HepG2 (cell line): ENCODE measurements around the gene FAM111B. TPM values are rescaled to one million over a fixed set of nuclear protein-coding genes. Genes with fewer than 3 reads are reported as not detected.

Experiments used
- CSRNP2 ChIP-seq: sonication (generic); formaldehyde crosslinking; conservative IDR thresholded peaks from 2 replicates; pipeline ENCODE4 v1.8.0; 2022; ENCODE audit warnings: low read depth, missing genetic modification reagents
- DDIT3 ChIP-seq: sonication (generic); formaldehyde crosslinking; IDR thresholded peaks from 2 replicates; pipeline ENCODE4 v1.4.0; 2020; ENCODE audit warnings: mild to moderate bottlenecking, missing genetic modification reagents
- HOXA3 ChIP-seq: sonication (generic); formaldehyde crosslinking; IDR thresholded peaks from 2 replicates; pipeline ENCODE4 v1.5.0; 2020; ENCODE audit warnings: missing genetic modification reagents
- MBD4 ChIP-seq: IDR thresholded peaks from 2 replicates; pipeline ENCODE4 v1.6.1; 2012; ENCODE audit warnings: low read length, inconsistent platforms, borderline replicate concordance
- MED1 ChIP-seq: sonication (generic); formaldehyde crosslinking; IDR thresholded peaks from 2 replicates; pipeline ENCODE4 v1.4.0; 2020; ENCODE audit warnings: missing genetic modification reagents
- NFIC ChIP-seq: IDR thresholded peaks from 2 replicates; pipeline ENCODE4 v1.6.1; 2012; ENCODE audit warnings: mild to moderate bottlenecking, low read length, inconsistent platforms
- PATZ1 ChIP-seq: sonication (generic); formaldehyde crosslinking; IDR thresholded peaks from 2 replicates; pipeline ENCODE4 v1.4.0; 2020; ENCODE audit warnings: missing genetic modification reagents
- RAD51 ChIP-seq: fragments of 450-650 bp; IDR thresholded peaks from 2 replicates; pipeline ENCODE4 v1.6.1; 2016; ENCODE audit warnings: borderline replicate concordance
- RORA ChIP-seq: sonication (generic); formaldehyde crosslinking; IDR thresholded peaks from 2 replicates; pipeline ENCODE4 v1.5.0; 2020; ENCODE audit warnings: mild to moderate bottlenecking, missing genetic modification reagents, moderate library complexity
- SMARCE1 ChIP-seq: fragments of 450-650 bp; IDR thresholded peaks from 2 replicates; pipeline ENCODE4 v1.6.1; 2017; ENCODE audit warnings: borderline replicate concordance
- STAG1 ChIP-seq: sonication (generic); formaldehyde crosslinking; IDR thresholded peaks from 2 replicates; pipeline ENCODE4 v1.4.0; 2020; ENCODE audit warnings: missing genetic modification reagents
- TFE3 ChIP-seq: IDR thresholded peaks from 2 replicates; pipeline ENCODE4 v1.6.1; 2016
- ZBTB43 ChIP-seq: sonication (generic); formaldehyde crosslinking; conservative IDR thresholded peaks from 2 replicates; pipeline ENCODE4 v1.4.0; 2020; ENCODE audit warnings: missing genetic modification reagents
- ZBTB8A ChIP-seq: sonication (generic); formaldehyde crosslinking; IDR thresholded peaks from 2 replicates; pipeline ENCODE4 v1.4.0; 2020; ENCODE audit warnings: mild to moderate bottlenecking, low read depth, missing genetic modification reagents, borderline replicate concordance
- ZNF264 ChIP-seq: sonication (generic); formaldehyde crosslinking; IDR thresholded peaks from 2 replicates; pipeline ENCODE4 v1.4.0; 2020; ENCODE audit warnings: missing genetic modification reagents
- ZNF326 ChIP-seq: sonication (generic); formaldehyde crosslinking; IDR thresholded peaks from 2 replicates; pipeline ENCODE4 v1.4.0; 2020; ENCODE audit warnings: missing genetic modification reagents, borderline replicate concordance
- ZNF547 ChIP-seq: sonication (generic); formaldehyde crosslinking; IDR thresholded peaks from 2 replicates; pipeline ENCODE4 v1.5.1; 2020; ENCODE audit warnings: mild to moderate bottlenecking, missing genetic modification reagents
- polyA plus RNA-seq, 8 experiments: library from polyadenylated mRNA; depleted of rRNA in 3 of 8; stranded (reverse) in 7 of 8; unstranded in 1 of 8; fragments of >200 nt; fragmentation: Illumina TruSeq in 4 of 8; extraction: Trizol in 4 of 8; gene quantifications; 2 replicates each; pipeline versions ENCODE4 v1.2.1 to v1.2.3, GENCODE V29; 2011 to 2016; ENCODE audit warnings: low read depth in 4 of 8, missing spikeins in 1 of 8, mixed read lengths in 1 of 8; ENCODE audit not compliant: insufficient read depth in 1 of 8
- total RNA-seq, 5 experiments: library from RNA; depleted of rRNA; stranded (reverse); fragments of >200 nt; fragmentation: Illumina TruSeq; extraction: Trizol; gene quantifications; 2 replicates each; pipeline ENCODE4 v1.2.3, GENCODE V29; 2016; ENCODE audit warnings: low read depth in 1 of 5

Gene FAM111B
- total and polyA plus RNA-seq, 2 of the 13 experiments (the other 11 are each of a cell fraction or from before 2014, with no cell fraction given) = 1.6 to 28.2 TPM

- TF ChIP-seq PATZ1 (CRISPR knock-in tag) = peak; percentile 74
- no peak for TF ChIP-seq ZNF326 (CRISPR knock-in tag)
- peak; percentile 29; the same call in 1 of the 2 replicates for TF ChIP-seq MED1 (CRISPR knock-in tag)
- TF ChIP-seq ZBTB43 (CRISPR knock-in tag) = no peak; the same call in 1 of the 2 replicates
- peak; percentile 35; the same call in 1 of the 2 replicates for TF ChIP-seq HOXA3
- no peak for TF ChIP-seq MBD4
- no peak for TF ChIP-seq ZNF547
- no peak for TF ChIP-seq NFIC
- TF ChIP-seq DDIT3 (CRISPR knock-in tag) = no peak
- no peak for TF ChIP-seq ZBTB8A (CRISPR knock-in tag)
- no peak for TF ChIP-seq STAG1 (CRISPR knock-in tag)
- no peak for TF ChIP-seq CSRNP2
- TF ChIP-seq SMARCE1 = no peak
- no peak for TF ChIP-seq RORA (CRISPR knock-in tag)
- TF ChIP-seq TFE3 (CRISPR knock-in tag) = peak; percentile 13; the same call in 1 of the 2 replicates
- TF ChIP-seq ZNF264 = no peak
- TF ChIP-seq RAD51 = no peak
Measured at GRCh38 chr11:59142530-59143507, 35.8 kb downstream of the FAM111B start, which contains the start of gene FAM111A (continued).
